GM21390 (cell line): ENCODE data around the gene SLC7A8.
A peak's percentile ranks its signal among the peaks of the same experiment; 100 is the strongest.

ENCODE experiments used
- ATAC-seq: cut with Tn5 transposase; IDR thresholded peaks from one replicate; pipeline ENCODE4 v1.9.1; 2021; ENCODE audit not compliant: unreplicated experiment

The SLC7A8 gene

GRCh38 chr14:23136566-23137133, 46.8 kb downstream of the SLC7A8 start:
- no peak for ATAC-seq

GRCh38 chr14:23132970-23133369, 50.5 kb downstream of the SLC7A8 start:
- no peak for ATAC-seq

GRCh38 chr14:23131482-23131881, 52.0 kb downstream of the SLC7A8 start:
- ATAC-seq = no peak

- no peak for ATAC-seq
These were observed 52.6 kb downstream of the SLC7A8 start for GRCh38 chr14:23130871-23131270.

GRCh38 chr14:23129759-23130316, 53.6 kb downstream of the SLC7A8 start:
- ATAC-seq = no peak

- ATAC-seq = no peak
These were observed 54.3 kb downstream of the SLC7A8 start for GRCh38 chr14:23128969-23129758.

- no peak for ATAC-seq
These were observed 55.6 kb downstream of the SLC7A8 start for GRCh38 chr14:23127861-23128260.

- no peak for ATAC-seq
These were observed 56.7 kb downstream of the SLC7A8 start for GRCh38 chr14:23126548-23127278.

GRCh38 chr14:23125933-23126524, 57.4 kb downstream of the SLC7A8 start:
- ATAC-seq = no peak

GRCh38 chr14:23125011-23125410, 58.4 kb downstream of the SLC7A8 start:
- no peak for ATAC-seq

GRCh38 chr14:23124337-23124954, 59.0 kb downstream of the SLC7A8 start:
- no peak for ATAC-seq

- no peak for ATAC-seq
These were observed 60.0 kb downstream of the SLC7A8 start for GRCh38 chr14:23123419-23123818.

GRCh38 chr14:23122086-23122485, 61.4 kb downstream of the SLC7A8 start:
- no peak for ATAC-seq

GRCh38 chr14:23121361-23121771, 62.1 kb downstream of the SLC7A8 start:
- ATAC-seq = no peak

GRCh38 chr14:23120541-23121251, 62.8 kb downstream of the SLC7A8 start:
- peak; percentile 69 for ATAC-seq

- ATAC-seq = no peak
These were observed 63.8 kb downstream of the SLC7A8 start for GRCh38 chr14:23119363-23120327.

- ATAC-seq = no peak
These were observed 64.7 kb downstream of the SLC7A8 start, which contains the start of gene CEBPE for GRCh38 chr14:23118506-23119362. Gene CEBPE (minus strand): TSS chr14:23119255. CDS start chr14:23119091, 164 bp downstream.
